K562 (cell line): ENCODE data around the gene LLGL1.
A peak's percentile ranks its signal among the peaks of the same experiment; 100 is the strongest.

Experiments used
- CHD1 ChIP-seq: fragments of 200-600 bp; sonication (generic); IDR thresholded peaks from one replicate; pipeline ENCODE4 v1.6.1; 2012; ENCODE audit warnings: mild to moderate bottlenecking, moderate library complexity, low read length, inconsistent platforms
- CTCF ChIP-seq, 3 experiments: IDR thresholded peaks in 2 of 3; conservative IDR thresholded peaks in 1 of 3; 2 replicates each; pipeline ENCODE4 v1.5.1; 2011 to 2012; ENCODE audit warnings: low read length in 3 of 3, mild to moderate bottlenecking in 3 of 3, control low read depth in 2 of 3, improper control_type of control experiment in 1 of 3, inconsistent platforms in 1 of 3, low read depth in 1 of 3, mixed read lengths in 1 of 3, moderate library complexity in 1 of 3; ENCODE audit not compliant: insufficient read depth in 2 of 3
- ELK3 ChIP-seq: fragments of 450-650 bp; formaldehyde crosslinking; IDR thresholded peaks from 2 replicates; pipeline ENCODE4 v1.4.0; 2020; ENCODE audit warnings: mild to moderate bottlenecking
- GMEB1 ChIP-seq: fragments of 250-450 bp; sonication (Bioruptor Pico); IDR thresholded peaks from 2 replicates; pipeline ENCODE4 v1.4.0; 2020; ENCODE audit warnings: mild to moderate bottlenecking
- HCFC1 ChIP-seq: IDR thresholded peaks from 2 replicates; pipeline ENCODE4 v1.6.1; 2012; ENCODE audit warnings: low read depth, low read length, improper control_type of control experiment
- HSF4 ChIP-seq: fragments of 250-450 bp; sonication (Bioruptor Pico); IDR thresholded peaks from 2 replicates; pipeline ENCODE4 v2.1.2; 2022; ENCODE audit warnings: mild to moderate bottlenecking, moderate library complexity, borderline replicate concordance
- PML ChIP-seq: IDR thresholded peaks from 2 replicates; pipeline ENCODE4 v1.6.1; 2012; ENCODE audit warnings: low read length, inconsistent platforms
- PTTG1 ChIP-seq: fragments of 450-650 bp; IDR thresholded peaks from 2 replicates; pipeline ENCODE4 v1.6.1; 2016; ENCODE audit warnings: low read depth, mild to moderate bottlenecking, missing genetic modification characterization, missing compliant biosample characterization
- ZBTB49 ChIP-seq: sonication (generic); formaldehyde crosslinking; IDR thresholded peaks from 2 replicates; pipeline ENCODE4 v1.8.0; 2022; ENCODE audit warnings: missing genetic modification reagents, mild to moderate bottlenecking, borderline replicate concordance

GRCh38 chr17:18182978-18183333 is 42.5 kb upstream of the LLGL1 start:
- TF ChIP-seq CTCF (IDR thresholded peaks at IDR 0.05 in 2 of 3, conservative IDR thresholded peaks at IDR 0.05 in 1 of 3; ENCODE audit: insufficient read depth in 2 of 3, low read depth in 1 of 3, low read length in 3 of 3) (no peak), ZBTB49 (CRISPR knock-in tag) (no peak), PML (peak; percentile 74), ELK3 (CRISPR knock-in tag) (no peak), HCFC1 (no peak), GMEB1 (CRISPR knock-in tag) (peak; percentile 92), HSF4 (CRISPR knock-in tag) (no peak), CHD1 (no peak), PTTG1 (tag) (no peak)
